Testis (tissue), 3 donors: ENCODE results near the gene CBX7. TPM values are rescaled to one million over a fixed set of nuclear protein-coding genes. Genes with fewer than 3 reads are reported as not detected.

Experiments
- DNase-seq: peaks from one replicate; pipeline ENCODE4 v3.0.0-alpha.2; 2019
- H3K27ac ChIP-seq, 2 donors: fragments of 200-600 bp; sonication (generic); one replicate each; pipeline ENCODE4 v1.5.1; 2019
- H3K27me3 ChIP-seq: fragments of 200-600 bp; sonication (generic); one replicate; pipeline ENCODE4 v1.5.1; 2019
- H3K36me3 ChIP-seq: fragments of 200-600 bp; sonication (generic); one replicate; pipeline ENCODE4 v1.5.1; 2017; ENCODE audit warnings: low read depth; ENCODE audit errors: missing control alignments
- H3K4me1 ChIP-seq: fragments of 200-600 bp; sonication (generic); one replicate; pipeline ENCODE4 v1.5.1; 2019
- H3K4me3 ChIP-seq, 2 donors: fragments of 200-600 bp; sonication (generic); one replicate each; pipeline ENCODE4 v1.5.1; 2017 to 2019
- H3K9me3 ChIP-seq: fragments of 200-600 bp; sonication (generic); one replicate; pipeline ENCODE4 v1.5.1; 2017
- CTCF ChIP-seq, 3 experiments: fragments of 450-650 bp in 2 of 3; fragments of 200-600 bp in 1 of 3; sonication (generic) in 1 of 3; IDR thresholded peaks; one replicate each; pipeline ENCODE4 v1.5.1; 2016 to 2019; ENCODE audit warnings: antibody characterized with exemption in 3 of 3, mild to moderate bottlenecking in 2 of 3, moderate library complexity in 1 of 3
- POLR2A ChIP-seq: fragments of 450-650 bp; IDR thresholded peaks from one replicate; pipeline ENCODE4 v1.6.1; 2017; ENCODE audit warnings: antibody characterized with exemption, mild to moderate bottlenecking, moderate library complexity
- WGBS, 2 donors: methylation state at CpG; one replicate each; pipeline ENCODE4 v1.1.5; 2018; 5-methylcytosine and 5-hydroxymethylcytosine counted together
- intact Hi-C: fragments of 100-400 bp; cut with DNase I; formaldehyde crosslinking; loops from one replicate; pipeline ENCODE4 v1.15.1; 2023; ENCODE audit warnings: low total_unique reads
- polyA plus RNA-seq: library from polyadenylated mRNA; stranded (reverse); fragments of 350-450 nt; fragmentation: Illumina TruSeq; extraction: RNeasy Lipid Tissue Mini Kit (QIAGEN cat#74804); gene quantifications from one replicate; pipeline ENCODE4 v1.2.3, GENCODE V29; 2014; ENCODE audit warnings: low read depth, low replicate concordance; ENCODE audit not compliant: insufficient read depth
- total RNA-seq, 2 donors: library from RNA; depleted of rRNA; stranded (reverse); fragments of >200 nt; gene quantifications; one replicate each; pipeline ENCODE4 v1.2.3, GENCODE V29; 2016

Gene CBX7
- total and polyA plus RNA-seq, 3 donors from 2014 or later, result 25.7 to 62.8 (median 51.3) TPM

- no peak for DNase-seq
- H3K9me3 ChIP-seq, result no peaks in the 10 kb centered on the region
- H3K4me1 ChIP-seq, result peaks cover 32% of the 10 kb centered on the region
- no peaks in the 10 kb centered on the region for H3K36me3 ChIP-seq
- TF ChIP-seq CTCF (IDR thresholded peaks at IDR 0.05), result no peak
- intact Hi-C loops, result no loop called here
- 44 to 56% methylated on average over 6 of the region's 6 CpGs for WGBS, 2 donors
- peak overlapping the region; percentile 72 to 77 for H3K4me3 ChIP-seq
- H3K27me3 ChIP-seq, result no peaks in the 10 kb centered on the region
- H3K27ac ChIP-seq, result peak overlapping the region; percentile 94 to 98
Measured at GRCh38 chr22:39146256-39147101, 6.0 kb downstream of the CBX7 start.

GRCh38 chr22:39144101-39144767 is 8.2 kb downstream of the CBX7 start:
- TF ChIP-seq POLR2A (no peak), CTCF (IDR thresholded peaks at IDR 0.05) (no peak)
- intact Hi-C loops, result no loop called here
- no peaks in the 10 kb centered on the region for H3K36me3 ChIP-seq
- DNase-seq, result peak; percentile 38
- peak overlapping the region; percentile 31 to 98 for H3K27ac ChIP-seq
- 9% methylated on average over 16 to 22 of the region's 22 CpGs for WGBS, 2 donors
- H3K27me3 ChIP-seq, result no peaks in the 10 kb centered on the region
- no peaks in the 10 kb centered on the region for H3K9me3 ChIP-seq
- peak overlapping the region; percentile 72 to 77 for H3K4me3 ChIP-seq
- H3K4me1 ChIP-seq, result peaks cover 26% of the 10 kb centered on the region

GRCh38 chr22:39142088-39142680 is 10.3 kb downstream of the CBX7 start:
- intact Hi-C loops, result no loop called here
- no peak for TF ChIP-seq POLR2A
- TF ChIP-seq CTCF (IDR thresholded peaks at IDR 0.05), result no peak
- Histone ChIP-seq H3K27me3 (no peaks in the 10 kb centered on the region), H3K27ac (no peak overlapping the region), H3K9me3 (no peaks in the 10 kb centered on the region), H3K4me1 (peaks cover 20% of the 10 kb centered on the region), H3K36me3 (no peaks in the 10 kb centered on the region), H3K4me3 (no peak overlapping the region)
- 92 to 94% methylated on average over 14 of the region's 14 CpGs for WGBS, 2 donors
- DNase-seq, result no peak

GRCh38 chr22:39139933-39140332 is 12.5 kb downstream of the CBX7 start:
- Histone ChIP-seq H3K4me1 (peaks cover 9% of the 10 kb centered on the region), H3K27ac (no peak overlapping the region), H3K27me3 (no peaks in the 10 kb centered on the region), H3K36me3 (no peaks in the 10 kb centered on the region), H3K9me3 (no peaks in the 10 kb centered on the region), H3K4me3 (no peak overlapping the region)
- no peak for DNase-seq
- TF ChIP-seq POLR2A (no peak), CTCF (IDR thresholded peaks at IDR 0.05) (no peak)
- intact Hi-C loops, result no loop called here
- 69 to 71% methylated on average over 7 of the region's 7 CpGs for WGBS, 2 donors
